Measurements from ENCODE around the gene SCAMP1.

DNA sequence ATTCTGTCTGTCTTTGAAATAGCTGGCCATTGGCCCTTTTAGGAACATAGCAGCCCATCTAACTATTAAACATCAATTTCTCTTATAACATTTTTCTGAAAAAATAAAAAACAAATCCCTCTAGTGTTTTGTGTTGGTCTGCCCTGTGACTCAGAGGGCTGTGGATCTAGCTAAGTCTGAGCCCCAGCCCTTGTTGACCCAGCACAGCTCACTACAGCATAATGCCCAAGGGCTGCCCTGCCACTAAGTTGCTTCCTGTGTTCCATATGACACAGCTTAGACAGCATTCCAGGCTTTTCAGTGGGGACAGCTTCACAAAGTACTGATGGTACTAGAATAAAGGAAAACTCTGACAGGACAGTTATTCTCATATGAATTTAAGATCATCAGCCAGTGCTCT lies 136.0 kb downstream of the SCAMP1 start:
- TF ChIP-seq, protein P1, sequence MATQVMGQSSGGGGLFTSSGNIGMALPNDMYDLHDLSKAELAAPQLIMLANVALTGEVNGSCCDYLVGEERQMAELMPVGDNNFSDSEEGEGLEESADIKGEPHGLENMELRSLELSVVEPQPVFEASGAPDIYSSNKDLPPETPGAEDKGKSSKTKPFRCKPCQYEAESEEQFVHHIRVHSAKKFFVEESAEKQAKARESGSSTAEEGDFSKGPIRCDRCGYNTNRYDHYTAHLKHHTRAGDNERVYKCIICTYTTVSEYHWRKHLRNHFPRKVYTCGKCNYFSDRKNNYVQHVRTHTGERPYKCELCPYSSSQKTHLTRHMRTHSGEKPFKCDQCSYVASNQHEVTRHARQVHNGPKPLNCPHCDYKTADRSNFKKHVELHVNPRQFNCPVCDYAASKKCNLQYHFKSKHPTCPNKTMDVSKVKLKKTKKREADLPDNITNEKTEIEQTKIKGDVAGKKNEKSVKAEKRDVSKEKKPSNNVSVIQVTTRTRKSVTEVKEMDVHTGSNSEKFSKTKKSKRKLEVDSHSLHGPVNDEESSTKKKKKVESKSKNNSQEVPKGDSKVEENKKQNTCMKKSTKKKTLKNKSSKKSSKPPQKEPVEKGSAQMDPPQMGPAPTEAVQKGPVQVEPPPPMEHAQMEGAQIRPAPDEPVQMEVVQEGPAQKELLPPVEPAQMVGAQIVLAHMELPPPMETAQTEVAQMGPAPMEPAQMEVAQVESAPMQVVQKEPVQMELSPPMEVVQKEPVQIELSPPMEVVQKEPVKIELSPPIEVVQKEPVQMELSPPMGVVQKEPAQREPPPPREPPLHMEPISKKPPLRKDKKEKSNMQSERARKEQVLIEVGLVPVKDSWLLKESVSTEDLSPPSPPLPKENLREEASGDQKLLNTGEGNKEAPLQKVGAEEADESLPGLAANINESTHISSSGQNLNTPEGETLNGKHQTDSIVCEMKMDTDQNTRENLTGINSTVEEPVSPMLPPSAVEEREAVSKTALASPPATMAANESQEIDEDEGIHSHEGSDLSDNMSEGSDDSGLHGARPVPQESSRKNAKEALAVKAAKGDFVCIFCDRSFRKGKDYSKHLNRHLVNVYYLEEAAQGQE (IDR thresholded peaks at IDR 0.05; ENCODE audit: insufficient replicate concordance, low read depth): no peak
- TF ChIP-seq, protein P2, sequence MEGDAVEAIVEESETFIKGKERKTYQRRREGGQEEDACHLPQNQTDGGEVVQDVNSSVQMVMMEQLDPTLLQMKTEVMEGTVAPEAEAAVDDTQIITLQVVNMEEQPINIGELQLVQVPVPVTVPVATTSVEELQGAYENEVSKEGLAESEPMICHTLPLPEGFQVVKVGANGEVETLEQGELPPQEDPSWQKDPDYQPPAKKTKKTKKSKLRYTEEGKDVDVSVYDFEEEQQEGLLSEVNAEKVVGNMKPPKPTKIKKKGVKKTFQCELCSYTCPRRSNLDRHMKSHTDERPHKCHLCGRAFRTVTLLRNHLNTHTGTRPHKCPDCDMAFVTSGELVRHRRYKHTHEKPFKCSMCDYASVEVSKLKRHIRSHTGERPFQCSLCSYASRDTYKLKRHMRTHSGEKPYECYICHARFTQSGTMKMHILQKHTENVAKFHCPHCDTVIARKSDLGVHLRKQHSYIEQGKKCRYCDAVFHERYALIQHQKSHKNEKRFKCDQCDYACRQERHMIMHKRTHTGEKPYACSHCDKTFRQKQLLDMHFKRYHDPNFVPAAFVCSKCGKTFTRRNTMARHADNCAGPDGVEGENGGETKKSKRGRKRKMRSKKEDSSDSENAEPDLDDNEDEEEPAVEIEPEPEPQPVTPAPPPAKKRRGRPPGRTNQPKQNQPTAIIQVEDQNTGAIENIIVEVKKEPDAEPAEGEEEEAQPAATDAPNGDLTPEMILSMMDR (IDR thresholded peaks at IDR 0.05; ENCODE audit: insufficient read depth, low read length): no peak
